HG03439 (cell line): ENCODE results near the gene EPHA2.
"Not testable (repeated sequence)": the region's sequence is repeated elsewhere in the genome, so short reads cannot be mapped to it uniquely, and the experiment has no call there.

Source experiments
- ATAC-seq: cut with Tn5 transposase; IDR thresholded peaks from one replicate; pipeline ENCODE4 v1.9.1; 2021; ENCODE audit warnings: mild to moderate bottlenecking, moderate library complexity; ENCODE audit not compliant: unreplicated experiment

Gene EPHA2

DNA sequence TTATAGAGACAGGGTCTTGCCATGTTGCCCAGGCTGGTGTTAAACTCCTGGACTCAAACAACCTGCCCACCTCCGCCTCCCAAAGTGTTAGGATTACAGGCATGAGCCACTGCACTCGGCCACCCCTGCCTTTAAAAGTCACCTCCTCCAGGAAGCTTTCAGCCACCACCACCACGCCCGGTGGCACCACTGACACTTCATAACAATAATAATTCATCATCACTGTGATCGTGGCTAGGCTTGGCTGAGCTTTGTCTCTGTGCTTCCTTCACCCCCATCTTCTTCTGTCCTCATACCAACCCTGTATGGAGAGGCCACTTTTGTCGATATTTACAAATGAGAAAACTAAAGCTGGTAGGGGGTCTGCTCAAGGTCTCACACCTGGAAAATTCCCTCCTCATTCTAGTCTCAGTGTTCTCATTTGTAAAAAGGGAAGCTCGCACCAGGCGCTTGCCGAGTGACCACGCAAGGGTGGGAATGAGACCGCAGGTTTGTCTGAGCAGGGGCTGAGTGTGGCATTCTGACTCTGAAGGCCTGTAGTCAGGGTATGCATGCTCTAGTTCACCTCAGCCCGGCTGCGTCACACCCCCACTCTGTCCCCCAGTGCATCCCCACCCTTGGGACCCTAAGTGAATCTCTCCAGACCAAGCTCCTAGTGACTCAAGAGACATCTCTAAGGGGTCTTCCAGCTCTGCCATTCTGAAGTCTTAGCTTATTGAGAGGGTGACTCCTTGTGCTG lies 12.9 kb upstream of the EPHA2 start:
- no peak for ATAC-seq

DNA sequence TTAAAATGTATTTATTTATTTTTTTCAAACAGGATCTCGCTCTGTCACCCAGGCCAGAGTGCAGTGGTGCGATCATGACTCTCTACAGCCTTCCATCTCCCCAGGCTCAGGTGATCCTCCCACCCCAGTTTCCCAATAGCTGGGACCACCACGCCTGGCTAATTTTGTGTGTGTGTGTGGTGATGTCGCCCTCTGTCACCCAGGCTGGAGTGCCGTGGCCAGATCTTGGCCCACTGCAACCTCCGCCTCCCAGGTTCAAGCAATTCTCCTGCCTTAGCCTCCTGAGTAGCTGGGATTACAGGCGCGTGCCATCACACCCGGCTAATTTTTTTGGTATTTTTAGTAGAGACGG lies 12.3 kb upstream of the EPHA2 start:
- not testable (repeated sequence) for ATAC-seq

DNA sequence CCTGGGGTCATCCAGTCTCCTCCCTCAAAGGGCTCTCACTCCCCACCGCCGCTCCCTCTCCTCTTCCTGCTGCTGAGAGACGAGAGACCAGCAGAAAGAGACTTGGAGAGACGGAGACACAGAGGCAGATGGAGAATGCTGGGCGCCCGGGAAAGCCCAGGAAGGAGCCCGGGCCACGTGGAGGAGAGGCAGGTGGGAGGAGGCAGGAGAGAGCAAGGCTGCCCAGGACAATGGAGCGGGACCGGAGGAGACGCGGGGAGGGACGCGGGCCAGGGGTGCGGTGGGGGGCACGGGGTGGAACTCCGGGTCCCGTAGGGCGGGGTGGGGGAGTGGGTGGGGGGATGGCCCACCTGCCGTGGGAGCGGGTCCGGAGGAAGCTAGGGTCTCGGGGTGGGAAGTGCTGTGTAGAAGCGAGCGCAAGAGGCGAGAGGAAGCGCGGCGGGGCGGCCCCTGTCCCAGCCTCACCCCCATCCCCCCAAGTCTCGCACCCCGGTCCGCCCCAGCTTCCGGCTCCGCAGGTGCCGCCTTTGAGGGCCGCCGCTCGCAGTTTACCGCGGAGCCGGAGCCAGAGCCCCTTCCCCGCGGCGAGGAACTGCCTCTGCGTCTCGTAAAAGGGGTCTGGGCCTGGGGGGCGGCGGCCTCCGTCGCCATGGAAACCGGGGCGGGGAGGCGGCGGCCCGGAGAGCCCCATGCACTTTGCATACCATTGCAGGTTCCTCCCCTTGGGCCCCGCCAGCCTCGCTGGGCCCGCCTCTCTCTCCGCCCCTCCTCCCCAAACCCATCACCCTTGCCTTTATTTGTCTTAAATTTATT lies 11.7 kb upstream of the EPHA2 start:
- no peak for ATAC-seq

DNA sequence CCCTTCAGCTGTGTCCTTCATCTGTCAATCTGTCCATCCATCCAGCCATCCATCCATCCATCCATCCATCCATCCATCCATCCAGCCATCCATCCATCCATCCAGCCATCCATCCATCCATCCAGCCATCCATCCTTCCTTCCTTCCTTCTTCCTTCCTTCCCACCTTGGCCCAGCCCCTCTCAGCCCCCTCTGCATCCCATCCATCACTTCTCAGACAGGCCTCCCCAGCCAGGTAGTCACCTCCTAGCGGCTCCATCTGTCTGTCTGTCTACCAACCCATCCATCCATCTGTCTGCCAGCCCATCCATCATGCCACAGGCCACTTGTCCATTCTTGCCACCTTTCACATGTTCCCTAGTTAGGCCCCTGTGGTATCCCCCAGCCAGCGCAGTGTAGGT lies 10.2 kb upstream of the EPHA2 start:
- ATAC-seq: no peak

DNA sequence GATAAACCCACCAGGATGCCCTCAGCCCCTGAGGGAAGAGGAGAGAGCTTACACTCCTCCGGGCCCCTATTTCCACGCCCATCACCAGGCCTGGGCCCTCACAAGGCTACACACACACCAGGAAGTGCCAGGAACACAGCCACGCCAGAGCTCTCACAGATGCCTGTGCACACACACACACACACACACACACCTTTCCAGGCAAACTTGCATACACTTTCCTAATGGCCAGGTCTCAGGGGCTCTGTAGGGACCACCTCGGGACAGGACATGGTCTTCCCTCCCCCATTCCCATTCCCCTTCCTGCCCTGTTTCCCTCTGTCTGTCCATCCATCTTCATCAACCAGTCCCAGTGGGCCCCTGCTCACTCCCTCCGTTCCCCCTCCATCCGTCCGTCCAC lies 9.7 kb upstream of the EPHA2 start:
- no peak for ATAC-seq

DNA sequence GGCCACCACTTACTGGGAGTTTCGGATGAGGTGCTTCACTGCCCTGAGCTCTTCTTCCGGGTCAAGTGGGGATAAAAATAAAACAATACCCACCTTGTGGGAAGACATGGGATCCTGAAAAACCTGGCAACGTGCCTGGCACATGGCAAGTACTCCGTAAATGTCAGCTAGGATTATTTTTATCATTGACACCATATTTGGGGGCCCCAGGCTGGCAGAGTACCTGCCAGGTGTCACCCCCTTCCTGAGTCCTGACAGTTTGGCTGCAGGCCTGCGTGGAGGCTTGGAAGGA lies 9.2 kb upstream of the EPHA2 start:
- no peak for ATAC-seq

DNA sequence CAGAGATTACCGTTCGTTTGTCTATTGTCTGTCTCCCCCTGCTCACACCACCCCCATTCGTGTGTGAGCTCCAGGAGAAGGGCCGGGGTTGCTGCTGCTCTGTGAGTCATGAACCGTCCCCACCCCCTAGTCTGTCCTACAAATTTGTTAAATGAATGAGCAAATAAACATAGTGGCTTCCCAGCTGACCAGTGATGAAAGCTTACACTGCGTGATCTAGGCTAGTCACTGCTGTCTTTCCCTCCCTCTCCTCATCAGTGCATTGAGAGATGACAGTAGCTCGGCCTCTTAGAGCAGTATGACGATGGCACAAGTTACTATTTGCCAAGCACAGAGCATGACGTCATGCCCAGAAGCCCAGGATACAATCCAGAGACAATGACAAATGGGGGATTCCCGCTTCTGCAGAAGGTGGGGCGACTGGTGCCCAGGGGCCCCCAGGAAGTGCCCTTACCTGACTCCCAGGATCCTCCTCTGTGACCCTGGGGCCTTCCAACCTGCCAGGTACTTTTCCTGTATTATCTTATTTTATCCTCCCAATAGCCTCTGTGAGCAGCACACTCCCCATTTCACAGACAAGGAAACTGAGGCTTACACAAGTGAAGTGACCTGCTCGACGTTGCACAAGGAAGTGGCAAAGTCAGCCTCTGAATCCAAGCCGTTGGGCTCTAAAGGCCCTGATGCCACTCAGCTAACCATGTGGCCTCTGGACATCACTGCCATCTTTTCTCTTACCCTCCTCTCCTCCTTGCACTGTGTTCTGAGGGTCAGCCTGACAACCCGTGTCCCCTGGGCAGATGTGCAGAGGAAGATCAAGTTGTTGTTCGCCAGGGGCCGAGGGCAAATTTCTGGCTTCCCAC lies 8.6 kb upstream of the EPHA2 start:
- ATAC-seq: no peak

DNA sequence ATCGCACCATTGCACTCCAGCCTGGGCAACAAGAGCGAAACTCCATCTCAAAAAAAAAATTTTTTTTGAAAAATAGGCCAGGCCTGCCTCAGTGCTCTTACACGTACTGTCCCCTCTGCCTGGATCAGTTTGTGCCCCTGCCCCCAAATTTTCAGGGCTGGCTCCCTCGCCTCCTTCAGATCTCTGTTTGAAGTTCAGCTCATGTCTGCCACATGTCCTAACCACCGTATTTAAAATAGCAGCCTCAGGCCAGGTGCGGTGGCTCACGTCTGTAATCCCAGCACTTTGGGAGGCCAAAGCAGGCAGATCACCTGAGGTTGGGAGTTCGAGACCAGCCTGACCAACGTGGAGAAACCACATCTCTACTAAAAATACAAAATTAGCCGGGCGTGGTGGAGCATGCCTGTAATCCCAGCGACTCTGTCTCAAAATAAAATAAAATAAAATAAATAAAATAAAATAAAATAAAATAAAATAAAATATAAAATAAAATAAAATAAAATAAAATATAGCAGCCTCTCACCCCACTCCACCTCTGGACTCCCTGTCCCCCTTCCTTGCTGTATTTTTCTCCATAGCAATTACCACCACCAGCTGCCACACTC lies 7.8 kb upstream of the EPHA2 start:
- not testable (repeated sequence) for ATAC-seq

DNA sequence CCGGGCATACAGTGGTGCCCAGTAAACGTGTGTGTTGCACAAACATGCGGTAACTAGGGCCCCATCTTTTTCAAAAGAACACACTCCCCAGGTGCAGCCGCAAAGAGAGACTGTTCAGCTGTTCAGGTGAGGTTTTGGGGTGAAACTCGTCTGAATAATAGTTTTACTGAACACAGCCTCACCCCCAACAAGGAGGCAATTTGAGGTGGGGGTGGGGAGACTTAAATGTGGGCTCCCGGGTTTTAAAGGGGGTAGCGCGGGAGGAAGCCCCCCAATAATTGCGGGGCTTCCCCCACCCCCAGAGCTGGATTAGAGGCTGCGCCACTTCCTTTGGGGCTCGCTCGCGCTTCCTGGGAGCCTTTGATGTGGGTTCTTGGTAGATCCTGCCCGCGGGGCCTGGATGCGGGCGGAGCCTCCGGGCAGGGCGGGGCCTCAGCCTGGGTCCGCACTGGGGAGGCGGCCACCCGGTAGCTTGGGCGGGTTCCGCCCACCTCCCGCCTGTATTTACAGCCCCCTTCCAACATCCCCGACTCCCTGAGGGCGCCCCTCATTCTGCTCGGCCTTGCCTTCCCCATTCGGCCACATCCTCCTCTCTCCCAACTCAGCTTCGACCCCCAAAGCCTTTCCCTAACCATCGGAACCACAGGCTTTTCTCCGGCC lies 6.4 kb upstream of the EPHA2 start:
- ATAC-seq: no peak

DNA sequence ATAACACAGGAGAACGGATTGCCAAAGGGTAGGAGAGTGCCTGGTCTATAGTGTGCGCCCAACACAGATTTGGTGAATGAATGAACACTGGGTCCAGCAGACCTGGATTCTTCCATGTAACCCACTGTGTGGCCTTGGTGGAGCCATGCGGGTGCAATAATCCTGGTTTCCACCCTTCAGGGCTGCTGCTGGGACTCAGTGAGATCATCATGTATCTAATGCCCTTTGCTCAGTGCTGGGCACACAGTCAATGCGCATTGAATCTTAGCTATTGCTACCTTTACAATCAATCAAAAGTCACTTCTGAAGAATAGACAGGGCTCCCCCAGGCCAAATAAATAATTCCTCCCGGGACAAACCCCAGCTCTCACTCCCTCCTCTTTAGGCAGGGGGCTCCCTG lies 5.8 kb upstream of the EPHA2 start:
- no peak for ATAC-seq

DNA sequence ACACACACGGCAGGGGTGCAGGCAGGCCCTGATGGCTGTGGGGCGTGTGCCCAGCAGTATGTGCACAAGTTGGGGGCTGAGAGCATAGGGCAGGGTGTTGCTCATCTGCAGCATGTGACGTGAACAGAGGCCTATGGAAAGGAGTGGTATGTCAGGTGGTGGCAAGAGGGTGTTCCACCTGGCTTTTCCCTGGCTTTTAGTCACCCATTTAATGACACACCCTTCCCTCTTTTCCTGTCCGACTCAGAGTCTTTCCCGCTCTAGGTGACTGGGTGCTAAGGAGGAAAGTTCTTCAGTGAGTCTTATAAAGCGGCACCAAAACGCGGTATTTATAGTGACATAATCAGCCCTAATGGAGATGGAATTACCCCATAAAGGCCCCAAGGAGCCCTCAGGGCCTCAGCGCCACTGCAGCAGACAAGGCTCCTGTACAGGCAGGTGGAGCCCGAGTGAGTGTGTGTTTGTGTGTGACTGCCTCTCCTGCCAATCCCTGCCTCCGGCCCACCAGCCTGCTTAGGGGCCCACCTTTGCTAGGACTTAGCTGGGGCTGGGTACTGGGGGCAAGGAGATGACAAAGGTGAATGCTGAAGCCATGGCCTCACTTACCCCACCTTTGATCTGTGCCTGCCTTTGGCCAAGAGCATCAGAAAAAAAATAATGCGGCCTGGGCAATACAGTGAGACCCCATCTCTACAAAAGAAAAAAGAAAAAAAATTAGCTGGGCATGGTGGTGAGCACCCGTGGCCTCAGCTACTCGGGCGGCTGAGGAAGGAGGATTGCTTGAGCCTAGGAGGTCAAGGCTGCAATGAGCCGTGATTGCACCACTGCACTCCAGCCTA lies 3.3 kb upstream of the EPHA2 start:
- ATAC-seq: no peak

DNA sequence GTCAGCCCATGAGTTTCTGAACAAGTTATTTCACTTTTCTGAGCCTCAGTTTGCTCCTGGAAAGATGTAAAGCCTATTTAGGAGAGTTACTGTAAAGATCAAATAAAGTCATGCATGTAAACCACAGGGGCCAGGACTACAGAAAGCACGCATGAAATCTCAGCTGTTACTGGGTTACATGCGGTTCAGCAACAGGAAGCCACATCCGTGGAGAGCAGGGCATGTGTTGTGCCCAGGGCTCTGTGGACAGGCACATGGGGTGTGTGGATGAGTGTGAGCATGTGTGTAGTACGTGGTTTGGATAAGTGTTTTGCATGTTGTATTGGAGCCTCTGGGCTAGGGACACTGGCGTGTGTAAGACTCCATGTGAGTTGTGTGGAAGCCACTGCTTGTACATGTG lies 2.2 kb upstream of the EPHA2 start:
- no peak for ATAC-seq

DNA sequence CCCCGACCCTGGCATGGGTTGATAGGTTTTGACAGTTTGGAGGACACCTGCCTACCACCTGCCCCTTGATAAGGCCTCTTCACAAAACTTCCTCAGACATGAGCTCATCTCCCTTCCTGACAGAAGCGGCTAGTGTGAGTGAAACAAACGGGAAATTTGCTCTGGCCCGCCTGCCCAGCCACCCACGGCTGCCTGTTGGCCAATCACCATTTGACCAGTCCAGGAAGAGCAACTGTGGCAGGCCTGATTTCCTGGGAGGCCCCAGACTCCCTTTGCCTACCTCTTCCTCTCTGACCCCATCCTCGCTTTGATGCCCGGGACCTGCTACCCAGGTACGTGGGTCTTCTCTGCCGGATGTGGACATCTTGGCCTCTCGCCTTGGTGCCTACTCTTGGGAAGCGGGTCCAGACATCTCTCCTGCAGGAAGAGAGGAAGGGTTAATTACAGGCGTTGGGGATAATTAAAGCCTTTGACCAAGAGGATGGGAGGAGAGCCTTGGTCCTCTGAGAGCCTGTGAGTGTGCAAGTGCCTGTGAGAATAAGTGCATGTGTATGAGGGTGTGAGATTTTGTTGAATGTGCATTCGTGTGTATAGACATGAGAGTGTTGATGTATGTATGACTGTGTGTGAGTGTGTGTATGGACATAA lies 1.1 kb upstream of the EPHA2 start:
- ATAC-seq: no peak

DNA sequence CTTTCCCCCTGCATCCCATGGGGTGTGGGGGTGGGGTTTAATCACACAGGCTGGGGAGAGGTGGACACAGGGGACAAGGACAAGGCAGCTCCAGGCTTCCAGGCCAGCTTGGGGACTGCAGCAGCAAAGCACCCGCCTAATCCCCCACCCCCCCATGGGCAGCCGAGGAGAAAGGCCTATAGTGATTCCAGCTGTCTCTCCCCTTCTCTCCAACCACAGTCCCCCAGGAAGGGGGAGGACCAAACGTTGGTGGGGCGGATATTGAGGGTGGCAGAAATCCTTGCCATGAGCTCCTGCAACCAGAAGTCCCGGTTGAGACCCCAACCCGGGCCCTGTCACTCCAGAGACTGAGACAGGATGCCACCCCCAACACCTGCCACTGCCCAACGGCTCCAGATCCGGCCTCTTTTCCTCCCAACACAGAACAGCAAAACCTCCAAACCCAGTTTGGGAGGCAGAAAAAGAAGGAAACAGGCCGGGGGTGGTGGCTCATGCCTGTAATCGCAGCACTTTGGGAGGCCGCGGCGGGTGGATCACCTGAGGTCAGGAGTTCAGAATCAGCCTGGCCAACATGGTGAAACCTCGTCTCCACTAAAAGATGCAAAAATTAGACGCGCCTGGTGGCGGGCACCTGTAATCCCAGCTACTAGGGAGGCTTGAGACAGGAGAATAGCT lies 1.7 kb downstream of the EPHA2 start:
- ATAC-seq: no peak

DNA sequence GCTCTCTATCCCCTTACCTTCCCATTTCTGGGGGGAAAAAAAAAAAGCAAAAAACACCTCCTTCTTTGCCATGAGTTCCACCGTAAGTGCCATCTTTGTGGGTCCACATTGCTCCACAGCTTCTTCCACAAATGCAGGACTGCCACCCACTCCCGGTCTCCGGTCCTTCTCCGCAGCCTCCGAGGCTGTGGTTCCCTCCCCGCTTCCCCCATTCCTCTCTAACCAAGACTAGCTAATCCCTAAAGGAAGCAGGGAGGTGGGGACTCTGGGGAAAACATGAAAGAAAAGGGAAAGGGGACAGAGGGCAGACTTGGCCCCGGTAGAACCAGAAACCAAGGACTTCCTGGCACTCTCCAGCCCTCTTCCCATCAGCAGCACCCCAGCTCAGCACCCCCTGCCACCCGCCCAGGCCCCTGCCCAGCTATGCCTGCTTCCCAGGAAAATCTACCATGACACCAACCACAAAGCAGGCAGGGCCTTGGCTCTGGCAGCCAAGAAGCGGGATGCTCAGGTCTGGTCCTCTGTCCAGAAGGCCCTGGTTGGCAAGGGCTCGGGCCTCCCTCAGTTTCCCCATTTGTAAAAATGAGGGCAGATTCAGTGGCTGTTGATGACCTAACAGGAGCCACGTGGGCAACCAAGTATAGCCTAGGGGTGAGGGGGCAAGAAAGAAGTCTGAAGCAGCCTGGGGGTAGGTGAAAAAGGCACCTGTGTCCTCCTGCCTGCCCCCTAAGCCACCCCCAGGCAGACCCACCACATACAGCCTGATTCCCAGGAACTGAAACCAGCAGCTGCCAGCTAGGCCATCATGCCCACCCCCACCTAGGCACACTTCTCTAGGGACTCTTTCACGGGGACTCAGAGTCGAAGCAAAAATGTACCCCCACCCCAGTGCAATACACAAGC lies 2.5 kb downstream of the EPHA2 start:
- no peak for ATAC-seq

DNA sequence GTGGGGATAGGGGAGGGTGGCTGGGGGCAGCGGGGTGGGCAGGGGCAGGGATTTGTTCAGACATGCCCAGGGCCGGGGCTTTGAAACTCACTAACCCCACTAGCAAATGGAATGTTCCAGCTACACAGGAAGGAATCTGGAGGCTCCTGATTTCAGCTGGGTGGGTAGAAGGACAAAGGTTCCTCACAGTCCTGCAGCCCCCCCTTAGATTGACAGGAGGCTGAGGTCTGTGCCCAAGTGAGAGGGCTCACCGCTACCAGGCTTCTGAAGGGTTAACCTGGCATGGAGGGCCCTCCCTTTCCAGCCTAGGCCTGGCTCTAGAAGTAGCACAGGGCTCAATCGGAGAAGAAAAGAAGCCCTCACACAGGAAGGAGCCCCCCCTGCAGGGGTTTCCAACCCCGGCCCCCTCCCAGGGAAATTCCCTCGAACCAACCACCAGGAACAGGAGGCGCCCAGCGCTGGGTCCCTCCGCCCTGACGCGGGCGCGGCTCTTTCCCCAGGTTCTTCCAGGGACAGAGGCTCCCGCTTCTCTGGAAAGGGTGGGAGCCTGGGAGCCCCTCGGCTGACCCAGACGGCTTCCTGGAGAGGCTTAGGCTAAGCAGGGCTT lies 3.3 kb downstream of the EPHA2 start:
- no peak for ATAC-seq

DNA sequence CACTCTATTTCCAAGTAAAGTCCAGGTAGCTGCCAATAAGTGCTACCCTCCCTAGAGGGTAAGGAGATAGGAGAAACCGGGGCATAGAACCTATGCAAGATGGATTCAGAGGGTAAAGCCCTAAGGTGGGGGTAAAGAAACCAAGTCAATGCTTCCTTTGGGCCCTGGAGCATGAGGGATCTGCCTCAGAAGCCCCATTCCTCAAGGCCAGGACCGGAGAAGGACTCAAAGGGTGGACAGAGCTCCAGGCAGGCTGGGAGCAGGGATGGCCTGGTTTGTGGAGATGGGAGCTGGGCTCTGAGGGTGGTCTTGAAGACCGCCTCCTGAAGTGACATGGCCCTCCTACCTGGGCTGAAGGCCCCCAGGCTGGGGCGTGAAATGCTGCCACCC lies 3.9 kb downstream of the EPHA2 start:
- no peak for ATAC-seq
